GM12878 (cell line): ENCODE measurements around the gene MRPL32. TPM values are rescaled to one million over a fixed set of nuclear protein-coding genes. Genes with fewer than 3 reads are reported as not detected.

ENCODE experiments used
- ATAC-seq: fragments of 200-7000 bp; cut with Tn5 transposase; 3 replicates; pipeline ENCODE4 v1.9.1; 2020; ENCODE audit warnings: mild to moderate bottlenecking, moderate library complexity
- BruUV-seq: library from RNA; stranded (reverse); fragments of 400-500 nt; replicated peaks from 2 replicates; lab custom pipeline; 2021; lab: Mats Ljungman, UMichigan
- CTCF ChIA-PET: fragments of 300-600 bp; sonication (Branson Sonifier 250); formaldehyde crosslinking; extraction: SDS; loops from one replicate; lab custom pipeline; 2021; ENCODE audit warnings: inconsistent platforms; lab: Yijun Ruan, JAX
- POLR2A ChIA-PET: fragments of 350-600 bp; formaldehyde crosslinking; extraction: SDS; loops from one replicate; lab custom pipeline; 2021; ENCODE audit warnings: inconsistent platforms; lab: Charles Lee
- RAD21 ChIA-PET: fragments of 300-600 bp; sonication (Branson Sonifier 250); formaldehyde crosslinking; loops from one replicate; lab custom pipeline; 2023; ENCODE audit warnings: antibody characterized with exemption; ENCODE audit not compliant: unreplicated experiment; lab: Charles Lee
- SMC1A ChIA-PET: fragments of 300-600 bp; sonication (Branson Sonifier 250); formaldehyde crosslinking; loops from one replicate; lab custom pipeline; 2023; ENCODE audit not compliant: unreplicated experiment, uncharacterized antibody; lab: Charles Lee
- DNase-seq: peaks from one replicate; pipeline ENCODE4 v3.0.0-alpha.2; 2011; ENCODE audit warnings: low read depth, low spot score
- FAIRE-seq: peaks from 3 replicates; lab custom pipeline; 2011; peaks lifted over from hg19 to GRCh38; lab: Jason Lieb, UNC
- H2AFZ ChIP-seq: 2 replicates; pipeline ENCODE4 v1.6.0; 2011; ENCODE audit warnings: low read depth, low read length, control low read depth; ENCODE audit not compliant: control insufficient read depth
- H3K27ac ChIP-seq: 2 replicates; pipeline ENCODE4 v1.5.1; 2011; ENCODE audit warnings: control low read depth; ENCODE audit not compliant: control insufficient read depth, insufficient read depth
- H3K27me3 ChIP-seq, 2 experiments: replicated peaks in 1 of 2; 2 replicates each; pipeline versions ENCODE4 v1.6.0 to v1.6.1; 2011; ENCODE audit warnings: low read length in 1 of 2; ENCODE audit not compliant: control insufficient read depth in 2 of 2, insufficient read depth in 2 of 2
- H3K36me3 ChIP-seq, 2 experiments: 2 replicates each; pipeline ENCODE4 v1.5.1; 2011; ENCODE audit warnings: low read length in 1 of 2; ENCODE audit not compliant: control insufficient read depth in 2 of 2, insufficient read depth in 2 of 2
- H3K4me1 ChIP-seq: 2 replicates; pipeline ENCODE4 v1.6.1; 2011; ENCODE audit warnings: mild to moderate bottlenecking, low read length, moderate library complexity, mixed read lengths; ENCODE audit not compliant: control insufficient read depth, insufficient read depth
- H3K4me2 ChIP-seq: 2 replicates; pipeline ENCODE4 v1.6.0; 2011; ENCODE audit warnings: control low read depth; ENCODE audit not compliant: control insufficient read depth, insufficient read depth
- H3K4me3 ChIP-seq: fragments of 200-600 bp; sonication (generic); 2 replicates; pipeline ENCODE4 v1.5.1; 2016
- H3K79me2 ChIP-seq: 2 replicates; pipeline ENCODE4 v1.6.0; 2011; ENCODE audit warnings: low read length; ENCODE audit not compliant: control insufficient read depth, insufficient read depth
- H3K9ac ChIP-seq: 2 replicates; pipeline ENCODE4 v1.8.0; 2011; ENCODE audit warnings: low read length, control low read depth, mixed read lengths; ENCODE audit not compliant: control insufficient read depth, insufficient read depth
- H3K9me3 ChIP-seq: replicated peaks from 3 replicates; pipeline ENCODE4 v1.5.1; 2011; ENCODE audit warnings: mild to moderate bottlenecking, low read length; ENCODE audit not compliant: control insufficient read depth, insufficient read depth
- H4K20me1 ChIP-seq: 2 replicates; pipeline ENCODE4 v1.6.0; 2011; ENCODE audit not compliant: control insufficient read depth, insufficient read depth
- CBFB ChIP-seq: IDR thresholded peaks from 2 replicates; pipeline ENCODE4 v1.6.1; 2016; ENCODE audit warnings: antibody characterized with exemption, low read depth
- CBX3 ChIP-seq: fragments of 200-600 bp; sonication (generic); IDR thresholded peaks from 2 replicates; pipeline ENCODE4 v1.6.1; 2016; ENCODE audit warnings: low read depth, borderline replicate concordance
- EED ChIP-seq: sonication (generic); IDR thresholded peaks from 2 replicates; pipeline ENCODE4 v1.6.1; 2016; ENCODE audit warnings: antibody characterized with exemption, low read depth
- FOS ChIP-seq: IDR thresholded peaks from 3 replicates; pipeline ENCODE4 v1.6.1; 2011; ENCODE audit warnings: borderline replicate concordance; ENCODE audit not compliant: insufficient read length; ENCODE audit errors: extremely low read depth
- KDM1A ChIP-seq: fragments of 200-600 bp; sonication (generic); IDR thresholded peaks from 2 replicates; pipeline ENCODE4 v1.6.1; 2016; ENCODE audit warnings: borderline replicate concordance
- POU2F2 ChIP-seq: IDR thresholded peaks from 3 replicates; pipeline ENCODE4 v1.6.1; 2011; ENCODE audit warnings: low read depth, mild to moderate bottlenecking, low read length, borderline replicate concordance
- WGBS: methylation state at CpG from one replicate; pipeline ENCODE4 v1.1.6; 2016; ENCODE audit warnings: low lambda C conversion rate; ENCODE audit not compliant: insufficient replicate concordance, insufficient coverage; ENCODE audit errors: missing lambda C conversion rate; 5-methylcytosine and 5-hydroxymethylcytosine counted together
- in situ Hi-C: fragments of 300-500 bp; cut with MboI; formaldehyde crosslinking; loops from 9 replicates; pipeline ENCODE4 v1.14.3; 2018; ENCODE audit warnings: mixed read lengths
- intact Hi-C: fragments of 100-400 bp; cut with micrococcal nuclease; formaldehyde crosslinking; loops from one replicate; pipeline ENCODE4 v1.14.2; 2022; ENCODE audit not compliant: unreplicated experiment
- polyA plus RNA-seq, 11 experiments: library from polyadenylated mRNA; depleted of rRNA in 4 of 11; unstranded in 6 of 11; stranded (reverse) in 5 of 11; fragments of >200 nt; fragmentation: Nextera tagmentation in 4 of 11; fragmentation: Illumina TruSeq in 1 of 11; extraction: Ambion mirVana in 4 of 11; extraction: Trizol in 1 of 11; gene quantifications; 1 replicate in 1 of 11; 2 replicates in 10 of 11; pipeline versions ENCODE4 v1.2.1 to v1.2.3, GENCODE V29; 2011 to 2016; ENCODE audit warnings: inconsistent platforms in 2 of 11, missing spikeins in 2 of 11, low read depth in 1 of 11
- total RNA-seq, 4 experiments: library from RNA; depleted of rRNA in 3 of 4; stranded (reverse); fragments of >200 nt in 3 of 4; fragmentation: Illumina TruSeq in 1 of 4; extraction: Trizol in 1 of 4; gene quantifications; 2 replicates each; pipeline versions ENCODE4 v1.2.1 to v1.2.3, GENCODE V29; 2013 to 2021
- TF ChIP-seq, protein P1 (sequence below): fragments of 450-650 bp; IDR thresholded peaks from 2 replicates; pipeline ENCODE4 v1.6.1; 2016; ENCODE audit warnings: mild to moderate bottlenecking, moderate library complexity, borderline replicate concordance

The MRPL32 gene
- total and polyA plus RNA-seq, 10 of the 15 experiments (the other 5 are each of a cell fraction or from before 2014, with no cell fraction given), result 65.3 to 339 (median 112) TPM

DNA sequence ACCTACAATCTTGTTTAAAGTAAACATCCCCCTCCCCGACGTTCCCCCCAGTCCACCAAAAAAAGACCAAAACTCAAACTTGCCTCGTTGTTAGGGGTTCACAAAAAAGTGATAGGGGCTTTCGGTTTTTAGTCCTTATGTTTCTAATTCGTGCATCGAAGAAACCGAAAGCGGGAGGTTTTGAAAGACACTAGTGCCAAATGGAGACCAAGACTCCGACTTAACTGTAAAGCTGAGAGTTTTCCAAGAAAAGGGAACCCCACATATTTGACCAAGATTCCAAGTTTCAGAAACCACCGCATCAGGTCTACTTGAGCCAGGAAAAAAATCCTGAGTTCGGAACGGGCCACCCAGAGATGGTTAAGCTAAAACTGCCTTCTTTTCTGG, 736 bp upstream of the MRPL32 start (continued):
- TF ChIP-seq, protein P1, sequence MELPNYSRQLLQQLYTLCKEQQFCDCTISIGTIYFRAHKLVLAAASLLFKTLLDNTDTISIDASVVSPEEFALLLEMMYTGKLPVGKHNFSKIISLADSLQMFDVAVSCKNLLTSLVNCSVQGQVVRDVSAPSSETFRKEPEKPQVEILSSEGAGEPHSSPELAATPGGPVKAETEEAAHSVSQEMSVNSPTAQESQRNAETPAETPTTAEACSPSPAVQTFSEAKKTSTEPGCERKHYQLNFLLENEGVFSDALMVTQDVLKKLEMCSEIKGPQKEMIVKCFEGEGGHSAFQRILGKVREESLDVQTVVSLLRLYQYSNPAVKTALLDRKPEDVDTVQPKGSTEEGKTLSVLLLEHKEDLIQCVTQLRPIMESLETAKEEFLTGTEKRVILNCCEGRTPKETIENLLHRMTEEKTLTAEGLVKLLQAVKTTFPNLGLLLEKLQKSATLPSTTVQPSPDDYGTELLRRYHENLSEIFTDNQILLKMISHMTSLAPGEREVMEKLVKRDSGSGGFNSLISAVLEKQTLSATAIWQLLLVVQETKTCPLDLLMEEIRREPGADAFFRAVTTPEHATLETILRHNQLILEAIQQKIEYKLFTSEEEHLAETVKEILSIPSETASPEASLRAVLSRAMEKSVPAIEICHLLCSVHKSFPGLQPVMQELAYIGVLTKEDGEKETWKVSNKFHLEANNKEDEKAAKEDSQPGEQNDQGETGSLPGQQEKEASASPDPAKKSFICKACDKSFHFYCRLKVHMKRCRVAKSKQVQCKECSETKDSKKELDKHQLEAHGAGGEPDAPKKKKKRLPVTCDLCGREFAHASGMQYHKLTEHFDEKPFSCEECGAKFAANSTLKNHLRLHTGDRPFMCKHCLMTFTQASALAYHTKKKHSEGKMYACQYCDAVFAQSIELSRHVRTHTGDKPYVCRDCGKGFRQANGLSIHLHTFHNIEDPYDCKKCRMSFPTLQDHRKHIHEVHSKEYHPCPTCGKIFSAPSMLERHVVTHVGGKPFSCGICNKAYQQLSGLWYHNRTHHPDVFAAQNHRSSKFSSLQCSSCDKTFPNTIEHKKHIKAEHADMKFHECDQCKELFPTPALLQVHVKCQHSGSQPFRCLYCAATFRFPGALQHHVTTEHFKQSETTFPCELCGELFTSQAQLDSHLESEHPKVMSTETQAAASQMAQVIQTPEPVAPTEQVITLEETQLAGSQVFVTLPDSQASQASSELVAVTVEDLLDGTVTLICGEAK, result no peak
- TF ChIP-seq FOS (no peak), POU2F2 (no peak), KDM1A (no peak), CBFB (no peak)

DNA sequence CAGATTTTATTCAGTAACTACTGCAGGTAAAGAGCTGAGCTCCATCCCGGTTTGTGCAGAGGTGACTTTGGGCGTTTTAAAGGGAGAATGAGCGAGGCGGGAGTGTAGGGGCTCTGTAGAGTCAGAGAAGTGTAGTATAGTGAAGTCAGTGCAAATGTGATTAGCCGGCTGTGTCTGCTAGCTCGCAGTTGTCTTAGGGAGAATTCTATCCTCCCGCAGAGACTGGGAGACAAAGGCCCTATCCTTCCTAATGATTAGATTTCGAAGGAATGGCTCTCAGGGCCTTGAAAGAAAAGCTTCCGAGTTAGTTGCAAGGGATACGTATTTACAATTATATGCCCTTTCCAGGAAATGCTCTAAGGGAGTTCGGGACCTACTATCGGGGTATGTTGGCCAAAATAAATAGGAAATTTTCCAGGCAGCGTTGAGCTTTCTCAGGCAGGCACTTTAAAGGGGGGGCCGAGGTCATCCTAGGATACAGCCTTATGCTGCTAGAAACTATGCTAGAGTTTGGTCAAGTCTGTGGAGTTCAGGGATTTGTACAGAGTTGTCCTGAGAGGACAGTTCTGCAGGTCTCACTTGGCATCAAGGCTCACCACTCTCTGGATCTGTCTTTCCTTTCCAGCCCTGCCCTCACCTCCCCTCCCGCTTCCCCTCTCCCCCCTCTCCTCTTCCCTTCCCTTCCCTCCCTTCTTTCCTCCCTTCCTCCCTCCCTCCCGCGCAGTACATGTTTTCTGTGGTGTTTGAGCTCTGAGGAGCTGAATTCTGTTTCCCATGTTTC, 825 bp downstream of the MRPL32 start:
- in situ Hi-C loops, result loop anchor here (10.0 kb wide), 3 partner anchors 642 to 902 kb away; partner anchors contain the start of gene COA1
- intact Hi-C loops, result loop anchor here (2.0 to 10.0 kb wide), 3 partner anchors 20 to 792 kb away; partner anchors contain the start of genes C7orf25 and COA1
- RAD21 ChIA-PET, result interaction anchor here (0.6 to 4.7 kb wide), 11 partner anchors 8 to 517 kb away, joined by 3 to 20 read pairs (median 4); no protein-coding TSS in a partner anchor
- CTCF ChIA-PET, result interaction anchor here (0.6 to 4.9 kb wide), 11 partner anchors 8 to 546 kb away, joined by 3 to 33 read pairs (median 4); no protein-coding TSS in a partner anchor
- DNase-seq (no peak), FAIRE-seq (peak; percentile 54), ATAC-seq (peak; percentile 46)
- SMC1A ChIA-PET, result interaction anchor here (0.6 to 5.8 kb wide), 13 partner anchors 8 to 1051 kb away, joined by 3 to 42 read pairs (median 4); partner anchors contain the start of genes C7orf25 and STK17A
- POLR2A ChIA-PET, result interaction anchor here (0.6 to 6.1 kb wide), 14 partner anchors 11 to 1549 kb away, joined by 3 to 50 read pairs (median 5); partner anchors contain the start of genes C7orf25 and STK17A
- H3K9me3 ChIP-seq, result no peaks in the 10 kb centered on the region
- H3K36me3 ChIP-seq, result peaks cover 0 to 12% of the 10 kb centered on the region in 2 experiments; a peak in 1 of 4 replicates
- H3K27me3 ChIP-seq, result no peaks in the 10 kb centered on the region
- TF ChIP-seq CBX3 (no peak), EED (0 out of 2 replicates have a peak, but pooled peaks have one; percentile 30)
- H3K79me2 ChIP-seq, result peaks cover 78% of the 10 kb centered on the region
- peak overlapping the region; percentile 94 for H3K4me3 ChIP-seq
- BruUV-seq, result TSS peak; percentile 65
- peak overlapping the region; percentile 62 for H3K27ac ChIP-seq
- H4K20me1 ChIP-seq, result peaks cover 3% of the 10 kb centered on the region
- peak overlapping the region; percentile 38 for H2AFZ ChIP-seq
- H3K4me1 ChIP-seq, result peaks cover 15% of the 10 kb centered on the region; the same call in 1 of the 2 replicates
- H3K9ac ChIP-seq, result peak overlapping the region; percentile 88
- H3K4me2 ChIP-seq, result peak overlapping the region; percentile 92
- 5% methylated on average over 17 of the region's 17 CpGs for WGBS
